Tibial artery (tissue), 4 donors: ENCODE data around the gene ADAMTS17.

Experiments
- DNase-seq, 2 donors: peaks; one replicate each; pipeline ENCODE4 v3.0.0-alpha.2; 2019
- H3K27ac ChIP-seq, 2 donors: fragments of 200-600 bp; sonication (generic) in 1 of 2; 1 replicate in 1 of 2; 2 replicates in 1 of 2; pipeline ENCODE4 v1.5.1; 2018 to 2019; ENCODE audit warnings: mild to moderate bottlenecking in 1 of 2
- H3K27me3 ChIP-seq, 2 donors: fragments of 200-600 bp; sonication (generic) in 1 of 2; one replicate each; pipeline versions ENCODE4 v1.5.1 to v1.6.0; 2016 to 2019
- H3K36me3 ChIP-seq, 3 donors: fragments of 200-600 bp; sonication (generic) in 2 of 3; one replicate each; pipeline ENCODE4 v1.5.1; 2016 to 2019; ENCODE audit warnings: mild to moderate bottlenecking in 2 of 3
- H3K4me1 ChIP-seq, 4 donors: fragments of 200-600 bp; sonication (generic) in 2 of 4; 1 replicate in 3 of 4; 2 replicates in 1 of 4; pipeline ENCODE4 v1.5.1; 2016 to 2019
- H3K4me3 ChIP-seq, 2 donors: fragments of 200-600 bp; sonication (generic) in 1 of 2; 1 replicate in 1 of 2; 2 replicates in 1 of 2; pipeline ENCODE4 v1.5.1; 2018 to 2019; ENCODE audit warnings: mild to moderate bottlenecking in 2 of 2
- H3K9me3 ChIP-seq, 3 donors: fragments of 200-600 bp; sonication (generic) in 1 of 3; one replicate each; pipeline ENCODE4 v1.5.1; 2016 to 2019
- CTCF ChIP-seq, 2 experiments: fragments of 200-600 bp in 1 of 2; fragments of 450-650 bp in 1 of 2; IDR thresholded peaks; one replicate each; pipeline ENCODE4 v1.5.1; 2017 to 2019; ENCODE audit warnings: antibody characterized with exemption in 2 of 2, mild to moderate bottlenecking in 1 of 2, moderate library complexity in 1 of 2
- intact Hi-C: fragments of 100-400 bp; cut with DNase I; formaldehyde crosslinking; loops from one replicate; pipeline ENCODE4 v1.15.0; 2023; ENCODE audit warnings: low total_unique reads

The ADAMTS17 gene

GRCh38 chr15:100330629-100331215, 11.1 kb downstream of the ADAMTS17 start:
- Histone ChIP-seq H3K27me3 (no peaks in the 10 kb centered on the region), H3K27ac (no peak overlapping the region), H3K36me3 (no peaks in the 10 kb centered on the region), H3K9me3 (no peaks in the 10 kb centered on the region), H3K4me3 (no peak overlapping the region), H3K4me1 (no peaks in the 10 kb centered on the region)
- no peak for DNase-seq
- TF ChIP-seq CTCF (IDR thresholded peaks at IDR 0.05) = no peak
- intact Hi-C loops = no loop called here

- intact Hi-C loops = no loop called here
These were observed 11.6 kb downstream of the ADAMTS17 start for GRCh38 chr15:100330221-100330620.

GRCh38 chr15:100328796-100329195, 13.0 kb downstream of the ADAMTS17 start:
- Histone ChIP-seq H3K27me3 (no peaks in the 10 kb centered on the region), H3K27ac (no peak overlapping the region), H3K9me3 (no peaks in the 10 kb centered on the region), H3K36me3 (no peaks in the 10 kb centered on the region), H3K4me3 (no peak overlapping the region), H3K4me1 (no peaks in the 10 kb centered on the region)
- intact Hi-C loops = no loop called here
- TF ChIP-seq CTCF (IDR thresholded peaks at IDR 0.05) = no peak
- DNase-seq = no peak

More at GRCh38 chr15:100330221-100330620, 11.6 kb downstream of the ADAMTS17 start:
- H3K27ac ChIP-seq = no peak overlapping the region
- TF ChIP-seq CTCF (IDR thresholded peaks at IDR 0.05) = no peak
- H3K36me3 ChIP-seq = no peaks in the 10 kb centered on the region
- H3K9me3 ChIP-seq = no peaks in the 10 kb centered on the region
- H3K4me1 ChIP-seq = no peaks in the 10 kb centered on the region
- H3K27me3 ChIP-seq = no peaks in the 10 kb centered on the region
- no peak overlapping the region for H3K4me3 ChIP-seq
- no peak for DNase-seq

- no peak overlapping the region for H3K27ac ChIP-seq
- no peak for TF ChIP-seq CTCF (IDR thresholded peaks at IDR 0.05)
- no peak overlapping the region for H3K4me3 ChIP-seq
- intact Hi-C loops = no loop called here
- no peaks in the 10 kb centered on the region for H3K27me3 ChIP-seq
- no peaks in the 10 kb centered on the region for H3K4me1 ChIP-seq
- DNase-seq = no peak
- H3K36me3 ChIP-seq = peaks cover 6 to 14% (median 10%) of the 10 kb centered on the region in 3 donors
- H3K9me3 ChIP-seq = peaks cover 0 to 5% (median 3%) of the 10 kb centered on the region in 3 donors
These were observed 22.9 kb downstream of the ADAMTS17 start for GRCh38 chr15:100318880-100319279.

GRCh38 chr15:100314809-100315400, 26.9 kb downstream of the ADAMTS17 start:
- no peak overlapping the region for H3K4me3 ChIP-seq
- H3K36me3 ChIP-seq = peaks cover 6 to 14% (median 10%) of the 10 kb centered on the region in 3 donors
- TF ChIP-seq CTCF (IDR thresholded peaks at IDR 0.05) = no peak
- no peaks in the 10 kb centered on the region for H3K27me3 ChIP-seq
- H3K4me1 ChIP-seq = peaks cover 0 to 14% (median 7%) of the 10 kb centered on the region in 4 donors
- intact Hi-C loops = no loop called here
- DNase-seq = no peak
- peaks cover 0 to 5% (median 3%) of the 10 kb centered on the region in 3 donors for H3K9me3 ChIP-seq
- no peak overlapping the region for H3K27ac ChIP-seq
